Measurements from ENCODE around the gene ZBED4. TPM values are rescaled to one million over a fixed set of nuclear protein-coding genes. Genes with fewer than 3 reads are reported as not detected.

Gene ZBED4
- total RNA-seq, 4 donors from 2014 or later: 0.59 to 16.4 (median 12.7) TPM

GRCh38 chr22:49930596-49931412, 77.2 kb downstream of the ZBED4 start:
- TF ChIP-seq CTCF (IDR thresholded peaks at IDR 0.05) (peak; percentile 25 to 57 (median 44)), POLR2A (IDR thresholded peaks at IDR 0.05) (no peak)
- intact Hi-C loops (cut with DNase I; ENCODE audit: low total_unique reads): no loop called here
- Histone ChIP-seq H3K4me3 (no peak overlapping the region), H3K4me1 (peaks cover 0 to 22% of the 10 kb centered on the region in 2 donors), H3K27me3 (peaks cover 0 to 7% of the 10 kb centered on the region in 2 donors), H3K9me3 (no peaks in the 10 kb centered on the region), H3K36me3 (no peaks in the 10 kb centered on the region), H3K27ac (no peak overlapping the region)
- peak in 1 of 2 donors; percentile 64 for DNase-seq

- Histone ChIP-seq H3K27ac (peak overlapping the region; percentile 91 to 92), H3K4me1 (peaks cover 0 to 36% of the 10 kb centered on the region in 2 donors), H3K9me3 (no peaks in the 10 kb centered on the region), H3K36me3 (no peaks in the 10 kb centered on the region), H3K27me3 (peaks cover 0 to 7% of the 10 kb centered on the region in 2 donors), H3K4me3 (no peak overlapping the region)
- TF ChIP-seq CTCF (IDR thresholded peaks at IDR 0.05): no peak
- TF ChIP-seq POLR2A (IDR thresholded peaks at IDR 0.05): peak in 1 of 2 donors; percentile 27
- intact Hi-C loops (cut with DNase I; ENCODE audit: low total_unique reads): no loop called here
- DNase-seq: peak; percentile 73 to 80
Measured at GRCh38 chr22:49933236-49934159, 79.9 kb downstream of the ZBED4 start.

- Histone ChIP-seq H3K9me3 (no peaks in the 10 kb centered on the region), H3K36me3 (no peaks in the 10 kb centered on the region), H3K4me1 (peaks cover 0 to 33% of the 10 kb centered on the region in 2 donors), H3K4me3 (peak overlapping the region in 1 of 2 donors; percentile 42), H3K27me3 (no peaks in the 10 kb centered on the region), H3K27ac (peak overlapping the region; percentile 91 to 92)
- intact Hi-C loops (cut with DNase I; ENCODE audit: low total_unique reads): no loop called here
- peak; percentile 53 to 65 for DNase-seq
- TF ChIP-seq CTCF (IDR thresholded peaks at IDR 0.05) (no peak), POLR2A (IDR thresholded peaks at IDR 0.05) (no peak)
Measured at GRCh38 chr22:49934160-49934890, 80.7 kb downstream of the ZBED4 start.

- Histone ChIP-seq H3K36me3 (no peaks in the 10 kb centered on the region), H3K4me1 (peaks cover 0 to 27% of the 10 kb centered on the region in 2 donors), H3K4me3 (peak overlapping the region; percentile 42 to 43), H3K27ac (peak overlapping the region; percentile 91 to 92), H3K27me3 (no peaks in the 10 kb centered on the region), H3K9me3 (no peaks in the 10 kb centered on the region)
- intact Hi-C loops (cut with DNase I; ENCODE audit: low total_unique reads): loop anchor here (5.0 kb wide), 1 partner anchor 37 kb away; no protein-coding TSS in a partner anchor
- TF ChIP-seq CTCF (IDR thresholded peaks at IDR 0.05): no peak
- no peak for TF ChIP-seq POLR2A (IDR thresholded peaks at IDR 0.05)
- peak; percentile 83 to 87 for DNase-seq
Measured at GRCh38 chr22:49934891-49935557, 81.4 kb downstream of the ZBED4 start.

Data from uterus (tissue), 4 donors.